Cardiac septum (tissue), 1 donor: ENCODE results near the gene MRPS22. TPM values are rescaled to one million over a fixed set of nuclear protein-coding genes. Genes with fewer than 3 reads are reported as not detected.

ENCODE experiments used
- DNase-seq: peaks from one replicate; pipeline ENCODE4 v3.0.0-alpha.2; 2020; ENCODE audit warnings: low spot score
- intact Hi-C: fragments of 100-400 bp; cut with DNase I; formaldehyde crosslinking; loops from one replicate; pipeline ENCODE4 v1.14.0; 2022
- total RNA-seq: library from RNA; stranded (reverse); fragmentation: NEBNext Ultra II Directional; extraction: Animal tissue kit (Norgen Biotek cat#: 25700); gene quantifications from one replicate; pipeline ENCODE4 v1.2.1, GENCODE V29; 2021
- donor health status: DM: no; HTN: no; CAD: no.

The MRPS22 gene
- total RNA-seq, 1 donor from 2014 or later, result 67.6 TPM

DNA sequence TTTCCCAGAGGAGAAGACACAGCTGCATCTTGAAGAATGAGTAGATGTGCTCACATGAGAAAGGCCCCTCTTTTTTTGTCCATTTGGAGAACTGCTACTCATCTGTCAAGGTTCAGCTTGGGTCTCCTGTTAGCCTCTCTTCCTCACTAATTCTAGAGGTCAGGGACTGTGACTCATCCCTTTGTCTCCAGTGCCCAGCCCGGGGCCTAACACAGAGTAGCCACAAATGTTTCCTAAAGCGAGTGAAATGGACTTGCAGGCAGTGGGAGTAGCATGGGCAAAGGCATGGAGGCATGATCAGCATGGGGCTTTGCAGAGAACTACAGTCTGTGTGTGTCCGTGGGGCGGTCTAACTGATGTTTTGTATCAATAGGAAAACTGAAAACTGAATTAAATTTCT is 33.9 kb upstream of the MRPS22 start:
- intact Hi-C loops, result no loop called here

DNA sequence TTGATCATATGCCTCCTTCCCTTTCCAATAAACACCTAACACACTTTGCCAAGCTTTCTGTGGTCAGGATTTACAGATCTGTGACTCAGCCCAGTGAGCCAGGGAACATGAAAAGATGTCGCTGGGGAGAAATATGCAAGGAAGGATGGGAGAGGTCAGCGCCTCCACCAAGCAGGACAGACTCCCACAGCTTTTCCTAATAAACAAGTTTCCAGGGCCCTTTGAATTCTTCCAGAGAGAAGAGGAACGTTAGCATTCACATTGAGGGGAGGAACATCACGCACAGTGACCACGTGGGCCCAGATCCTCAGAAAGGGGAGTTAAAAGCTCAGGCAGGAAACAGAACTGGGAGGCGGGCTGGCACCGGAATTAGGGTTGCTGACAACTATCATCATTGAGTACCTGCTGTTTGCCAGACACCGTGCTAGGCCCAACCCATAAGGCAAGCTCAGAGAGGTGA is 33.3 kb upstream of the MRPS22 start:
- intact Hi-C loops, result no loop called here
- no peak for DNase-seq

More for the DNA sequence above, 33.9 kb upstream of the MRPS22 start:
- DNase-seq, result no peak

DNA sequence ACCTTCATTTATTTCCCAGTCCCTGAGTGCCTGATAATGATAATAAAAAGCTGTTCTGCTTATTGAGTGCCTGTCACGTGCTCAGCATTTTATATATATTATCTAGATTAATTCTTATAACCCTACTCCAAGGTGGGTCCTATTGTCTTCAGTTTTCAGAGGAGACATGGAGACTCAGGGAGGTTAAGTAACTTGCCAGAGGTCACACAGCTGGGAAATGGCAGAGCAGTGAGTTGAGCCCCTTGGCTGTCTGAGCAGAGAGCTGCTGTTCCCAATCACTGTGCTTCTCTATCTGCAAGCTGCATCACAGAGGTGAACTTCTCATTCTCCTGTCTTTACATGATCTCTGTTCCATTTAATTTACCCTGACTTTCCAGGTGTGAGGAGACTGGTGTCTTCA is 32.3 kb upstream of the MRPS22 start:
- intact Hi-C loops, result no loop called here
- no peak for DNase-seq

DNA sequence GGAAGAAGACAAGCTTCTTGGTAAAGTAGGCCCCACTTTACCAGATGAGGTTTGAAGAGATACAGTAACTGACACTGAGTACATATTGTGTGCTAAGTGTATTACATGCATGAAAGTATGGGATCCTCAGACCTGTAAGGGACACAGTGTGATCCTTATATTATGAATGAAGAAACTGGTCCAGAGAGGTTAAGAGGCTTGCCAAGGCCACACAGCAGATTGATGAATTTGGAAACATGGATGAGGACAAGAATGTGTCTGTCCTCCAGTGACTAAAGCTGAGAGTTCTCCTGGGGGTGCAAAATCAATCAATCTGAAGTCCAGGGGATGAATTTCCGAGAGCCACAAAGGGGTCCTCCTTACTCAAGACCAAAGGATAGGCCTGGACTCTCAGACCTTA is 31.4 kb upstream of the MRPS22 start:
- peak; percentile 17 for DNase-seq
- intact Hi-C loops, result no loop called here

DNA sequence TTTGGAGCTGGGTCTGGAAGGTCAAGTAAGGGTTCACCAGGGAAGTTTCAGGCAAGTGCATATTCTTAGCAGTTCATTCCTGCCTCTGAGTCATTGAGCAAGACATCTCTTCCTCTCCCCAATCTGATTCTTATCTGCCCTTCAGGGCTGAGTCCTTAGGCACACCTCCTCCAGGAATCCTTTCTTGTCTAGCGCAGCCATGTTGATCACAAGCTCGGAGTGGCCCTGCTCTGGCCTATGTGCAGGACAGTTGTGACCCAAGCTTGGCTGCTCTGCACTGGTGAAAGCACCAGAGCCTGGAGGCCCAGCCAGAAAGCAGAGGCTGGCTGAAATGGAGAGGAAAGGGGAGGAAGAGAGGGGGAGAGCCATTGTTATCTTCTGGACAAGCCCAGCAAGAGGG is 30.9 kb upstream of the MRPS22 start:
- DNase-seq, result peak; percentile 72
- intact Hi-C loops, result no loop called here

DNA sequence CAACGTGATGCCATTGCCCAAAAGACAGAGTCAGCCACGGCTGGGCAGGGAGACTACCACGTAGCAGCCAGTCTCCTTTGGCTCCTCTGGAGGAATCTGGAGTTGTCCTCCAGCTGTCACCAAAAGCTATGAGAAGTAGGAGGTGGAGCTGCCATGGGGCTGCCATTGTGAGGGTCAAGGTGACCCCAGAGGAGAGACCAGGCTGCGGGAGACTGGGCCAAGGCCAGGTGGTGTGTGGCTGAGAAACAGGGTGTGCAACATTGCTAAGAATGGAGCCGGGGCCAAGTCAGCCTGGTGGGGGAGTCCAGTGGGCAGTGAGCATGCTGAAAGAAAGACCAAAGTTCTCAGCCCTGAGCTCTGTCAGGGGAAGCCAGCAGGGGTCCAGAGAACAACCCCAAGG is 29.9 kb upstream of the MRPS22 start:
- intact Hi-C loops, result no loop called here
- peak; percentile 66 for DNase-seq

DNA sequence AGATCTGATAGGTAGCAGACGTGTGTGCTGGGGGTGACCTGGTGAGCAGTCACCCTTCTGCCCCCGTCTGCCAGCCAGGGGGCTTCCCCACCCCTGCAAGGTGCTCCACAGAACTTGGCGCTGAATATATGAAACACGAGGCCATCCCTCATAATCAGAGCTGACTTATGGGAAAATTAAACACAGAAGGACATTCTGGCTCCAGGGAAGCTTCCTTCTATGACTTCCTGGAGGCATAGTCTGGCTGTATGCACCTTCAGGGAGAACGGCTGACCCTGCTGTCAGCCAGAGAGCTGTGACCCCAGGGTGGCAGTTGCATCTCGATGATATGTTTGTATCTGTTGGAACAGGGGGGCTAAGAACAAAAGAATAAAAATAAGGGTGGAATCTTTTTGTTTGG is 26.6 kb upstream of the MRPS22 start:
- intact Hi-C loops, result no loop called here
- DNase-seq, result peak; percentile 33

DNA sequence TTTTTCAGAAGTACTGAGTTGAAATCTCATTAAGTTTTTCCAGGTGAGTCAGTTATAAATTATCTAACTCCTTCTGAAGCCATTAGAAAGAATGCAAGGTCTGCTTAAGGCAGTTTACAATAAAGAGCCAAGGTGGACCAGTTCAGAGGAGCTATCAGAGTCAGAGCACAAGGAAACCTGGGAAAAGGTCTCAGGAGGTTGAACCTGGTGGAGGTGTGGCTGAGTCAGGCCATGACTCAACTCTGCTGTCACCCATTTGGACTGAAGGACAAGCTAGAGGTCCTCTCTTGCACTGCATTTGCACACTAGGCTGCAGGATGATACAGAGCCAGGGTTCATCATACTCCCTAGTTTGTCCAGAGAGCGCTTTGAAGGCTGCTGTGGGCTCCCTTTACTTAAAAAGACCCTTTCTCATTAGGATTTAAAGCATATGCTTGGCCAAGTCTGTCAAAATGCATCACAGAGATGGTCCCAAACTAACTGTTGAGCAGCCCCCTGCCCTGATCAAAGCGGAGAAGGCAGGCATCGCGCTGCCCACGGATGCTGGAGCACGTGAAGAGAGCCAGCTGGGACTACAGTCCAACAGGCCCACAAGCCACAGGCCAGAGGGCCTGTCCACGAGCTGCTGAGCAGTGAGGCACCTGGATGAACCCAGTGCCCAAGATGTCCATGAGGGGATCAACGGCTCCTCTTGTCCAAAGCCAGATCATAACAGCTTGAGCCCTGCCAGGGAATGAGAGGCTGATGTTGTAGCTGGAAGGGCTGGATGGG is 26.0 kb upstream of the MRPS22 start:
- intact Hi-C loops, result no loop called here
- peak; percentile 67 for DNase-seq

DNA sequence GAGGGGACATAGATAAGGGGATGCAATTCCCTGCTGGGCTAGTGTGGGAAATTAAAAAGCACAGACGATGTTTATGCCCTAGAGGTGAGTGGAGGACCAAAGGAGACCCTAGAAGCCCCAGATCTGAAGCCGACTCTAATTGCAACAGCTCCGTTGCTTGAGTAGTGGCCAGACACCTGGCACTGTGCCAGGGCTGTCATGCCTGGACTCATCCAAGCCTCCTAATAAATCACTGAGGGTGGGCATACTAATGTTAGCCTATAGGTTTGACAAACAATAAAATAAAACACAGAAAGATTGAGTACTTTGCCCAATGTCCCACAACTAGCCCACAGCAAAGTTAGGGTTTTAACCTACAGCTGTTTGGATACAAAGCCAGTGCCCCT is 25.4 kb upstream of the MRPS22 start:
- intact Hi-C loops, result no loop called here
- DNase-seq, result peak; percentile 35

DNA sequence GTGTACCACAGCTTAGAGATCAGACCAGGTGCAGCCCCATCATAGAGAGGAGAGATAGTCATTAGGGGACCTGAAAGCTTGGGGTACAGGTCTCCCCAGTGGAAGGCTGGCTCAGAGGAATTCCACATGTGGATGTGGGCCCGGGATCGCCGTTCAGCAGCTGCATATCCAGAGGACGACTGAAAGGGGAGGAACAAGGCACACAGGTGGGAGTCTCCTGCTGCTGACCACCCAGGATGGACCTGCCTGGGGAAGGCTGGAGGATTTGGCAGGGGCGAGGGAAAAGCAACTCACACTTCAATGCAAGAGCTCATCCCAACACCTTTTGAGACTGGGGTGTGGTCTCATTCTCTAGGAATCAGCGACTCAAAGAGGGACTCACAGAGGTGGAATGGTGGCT is 25.0 kb upstream of the MRPS22 start:
- intact Hi-C loops, result no loop called here

DNA sequence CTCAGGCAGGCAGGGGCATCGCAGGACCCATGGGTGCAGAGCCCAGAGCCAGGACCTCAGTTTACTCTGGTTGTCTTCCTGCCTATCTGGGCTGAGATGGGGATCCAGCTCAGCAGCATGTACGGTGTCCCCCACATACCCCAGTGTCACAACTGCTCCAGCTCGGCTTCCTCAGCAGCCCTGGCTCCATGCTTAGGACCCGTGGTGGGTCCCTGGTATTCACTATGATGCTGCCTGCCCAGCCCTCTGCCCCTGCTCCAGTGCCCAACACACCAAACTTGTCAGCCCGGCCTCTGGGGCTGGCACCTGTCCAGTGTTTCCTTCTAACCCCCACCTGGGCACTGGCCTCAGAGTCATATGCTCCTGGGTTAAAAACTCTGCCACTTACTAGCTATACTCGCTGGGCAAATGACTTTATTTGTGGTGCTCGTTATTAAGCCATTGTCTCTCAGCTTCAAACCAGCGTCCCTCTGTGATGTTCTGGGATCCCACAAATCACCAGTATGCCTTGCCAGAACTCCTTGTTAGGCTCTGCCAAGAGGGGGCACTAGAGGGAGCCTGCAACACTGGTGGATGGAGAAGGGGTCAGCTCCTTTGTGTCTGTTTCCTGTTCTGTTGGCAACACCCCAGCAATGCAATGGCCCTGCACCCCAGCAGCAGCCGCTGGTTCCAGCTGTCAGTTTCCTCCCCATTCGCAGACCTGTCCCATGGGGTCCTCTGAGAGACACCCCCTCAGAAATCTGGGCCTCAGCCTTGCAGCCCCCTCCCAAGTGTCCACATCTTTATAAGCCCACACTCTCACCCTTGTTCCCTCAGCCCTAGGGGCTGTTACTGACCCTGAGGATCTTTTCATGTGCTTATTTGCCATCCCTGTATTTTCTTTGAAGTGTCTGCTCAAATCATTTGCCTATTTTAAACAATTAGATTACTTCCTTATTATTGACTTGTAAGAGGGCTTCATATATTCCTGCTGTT is 24.1 kb upstream of the MRPS22 start:
- intact Hi-C loops, result no loop called here
- peak; percentile 65 for DNase-seq

More for the DNA sequence above, 25.0 kb upstream of the MRPS22 start:
- DNase-seq, result peak; percentile 19

DNA sequence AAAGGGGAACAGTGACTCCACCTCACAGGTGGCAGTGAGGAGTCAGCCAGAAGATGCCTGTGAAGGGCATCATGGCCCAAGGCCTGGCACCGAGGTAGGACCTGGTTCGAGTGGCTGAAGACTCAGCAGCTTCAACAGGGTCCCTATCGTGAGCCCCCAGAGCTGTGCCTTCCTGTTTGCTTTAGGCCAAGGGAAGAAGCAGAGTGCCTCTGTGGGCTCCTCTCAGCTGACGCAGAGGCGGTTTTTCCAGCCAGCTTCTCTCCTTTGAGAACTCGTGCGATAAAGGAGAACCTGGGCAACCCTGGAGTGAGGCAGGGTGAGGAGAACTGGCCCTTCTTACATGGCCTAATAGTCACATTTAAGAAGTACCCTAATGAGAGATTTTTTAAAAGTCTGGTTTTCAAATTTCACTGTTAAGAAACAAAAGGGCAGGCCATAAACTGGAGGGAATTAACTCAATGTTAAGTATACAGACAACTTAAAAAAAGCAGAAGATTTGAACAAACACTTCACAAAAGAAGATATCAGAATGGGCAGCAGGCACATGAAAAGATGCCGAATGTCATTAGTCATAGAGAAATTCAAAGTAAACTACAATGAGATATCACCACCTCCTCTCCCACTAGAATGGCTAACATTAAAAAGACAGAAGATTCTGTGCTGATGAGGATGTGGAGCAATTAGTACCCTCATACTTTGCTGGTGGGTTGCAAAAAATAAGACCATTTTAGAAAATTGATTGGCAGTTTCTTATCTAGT is 23.1 kb upstream of the MRPS22 start:
- DNase-seq, result peak; percentile 36
- intact Hi-C loops, result no loop called here

DNA sequence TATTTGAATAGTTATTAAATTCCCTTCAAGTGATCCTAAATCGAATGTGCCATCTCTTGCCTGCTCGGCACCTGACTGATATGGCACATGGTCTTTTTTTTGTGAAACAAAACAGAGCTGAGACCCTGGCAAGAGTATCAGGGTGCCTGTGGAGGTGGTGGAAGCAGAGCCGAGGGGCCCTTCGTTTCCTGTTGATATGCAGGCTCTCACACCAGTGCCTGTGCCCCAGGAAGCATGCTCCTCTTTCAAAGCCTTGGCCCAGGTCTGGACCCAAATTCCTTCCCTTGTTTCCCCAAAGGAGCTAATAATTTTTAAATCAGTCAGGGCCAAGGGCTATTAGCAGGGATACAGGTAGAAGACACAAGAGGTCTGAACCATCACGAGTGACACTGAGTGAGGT is 21.5 kb upstream of the MRPS22 start:
- intact Hi-C loops, result no loop called here

DNA sequence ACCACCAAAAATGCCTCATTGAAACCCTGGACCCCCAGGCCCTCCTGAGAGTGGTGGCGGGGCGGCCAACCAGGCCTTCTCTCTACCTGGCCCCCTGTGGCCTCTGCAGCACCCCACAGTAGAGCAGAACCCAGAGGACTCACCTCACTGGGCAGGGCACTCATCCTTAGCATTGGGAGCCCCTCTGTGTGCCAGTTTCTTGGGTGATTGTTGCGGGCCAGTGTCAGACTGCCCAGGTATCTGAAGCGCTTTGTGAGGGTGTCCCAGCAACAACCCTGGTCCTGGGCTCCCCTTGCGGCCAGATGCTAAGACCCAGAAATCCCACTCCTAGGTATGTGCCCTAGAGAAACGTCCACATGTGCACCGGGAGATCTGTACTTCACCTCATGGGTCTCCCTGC is 20.7 kb upstream of the MRPS22 start:
- DNase-seq, result peak; percentile 53
- intact Hi-C loops, result no loop called here

More for the DNA sequence above, 21.5 kb upstream of the MRPS22 start:
- peak; percentile 39 for DNase-seq

DNA sequence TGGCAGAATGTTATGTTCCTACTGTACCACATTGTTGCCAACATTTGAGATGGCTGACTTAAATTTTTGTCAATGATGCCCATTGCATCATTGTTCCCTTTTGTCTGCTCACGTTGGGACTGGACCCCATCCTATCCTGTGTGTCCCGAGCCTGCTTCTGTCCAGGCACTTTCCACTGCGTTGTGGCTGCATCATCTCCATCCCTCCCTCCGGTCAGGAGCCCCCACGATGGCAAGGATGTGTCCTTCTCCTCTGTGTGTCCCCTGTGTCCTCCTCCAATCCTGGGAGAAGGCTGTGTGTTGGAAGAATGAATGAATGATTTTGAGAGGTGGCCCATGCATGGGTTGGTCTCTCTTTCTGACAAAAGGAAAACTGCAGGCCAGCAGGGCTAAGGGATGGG is 19.4 kb upstream of the MRPS22 start:
- intact Hi-C loops, result no loop called here
- no peak for DNase-seq

DNA sequence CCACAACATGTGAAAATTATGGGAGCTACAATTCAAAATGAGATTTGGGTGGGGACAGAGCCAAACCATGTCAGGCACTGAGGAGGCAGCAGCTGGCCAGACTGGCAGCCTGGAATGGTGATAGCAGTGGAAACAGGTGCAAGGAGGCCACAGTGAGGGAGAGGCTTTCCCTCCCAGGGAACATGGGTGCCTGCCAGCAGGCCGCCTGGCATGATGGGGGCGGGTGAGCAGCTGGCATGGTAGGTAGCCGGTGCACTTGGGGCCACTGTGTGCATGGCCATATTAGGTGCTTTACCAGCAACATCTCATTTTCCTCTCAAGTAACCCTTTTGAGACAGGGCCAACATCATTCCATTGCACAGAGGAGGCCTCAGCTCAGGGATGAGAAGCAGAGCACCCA is 18.3 kb upstream of the MRPS22 start:
- DNase-seq, result peak; percentile 59
- intact Hi-C loops, result no loop called here

DNA sequence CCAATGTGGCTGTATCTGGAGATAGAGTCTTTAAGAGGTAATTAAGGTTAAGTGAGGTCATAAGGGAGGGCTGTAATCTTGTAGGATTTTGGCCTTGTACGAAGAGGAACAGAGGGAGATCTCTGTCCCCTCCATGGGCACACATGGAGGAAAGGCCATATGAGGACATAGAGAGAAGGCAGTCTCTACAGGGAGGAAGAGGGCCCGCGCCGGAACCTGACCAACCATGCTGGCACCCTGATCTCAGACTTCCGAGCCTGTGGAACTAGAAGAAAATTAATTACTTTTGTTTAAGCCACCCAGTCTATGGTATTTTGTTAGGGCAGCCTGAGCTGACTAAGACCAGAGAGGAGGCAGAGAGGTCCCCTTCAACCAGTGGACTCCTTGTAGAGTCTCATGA is 17.7 kb upstream of the MRPS22 start:
- intact Hi-C loops, result no loop called here
- DNase-seq, result peak; percentile 19

DNA sequence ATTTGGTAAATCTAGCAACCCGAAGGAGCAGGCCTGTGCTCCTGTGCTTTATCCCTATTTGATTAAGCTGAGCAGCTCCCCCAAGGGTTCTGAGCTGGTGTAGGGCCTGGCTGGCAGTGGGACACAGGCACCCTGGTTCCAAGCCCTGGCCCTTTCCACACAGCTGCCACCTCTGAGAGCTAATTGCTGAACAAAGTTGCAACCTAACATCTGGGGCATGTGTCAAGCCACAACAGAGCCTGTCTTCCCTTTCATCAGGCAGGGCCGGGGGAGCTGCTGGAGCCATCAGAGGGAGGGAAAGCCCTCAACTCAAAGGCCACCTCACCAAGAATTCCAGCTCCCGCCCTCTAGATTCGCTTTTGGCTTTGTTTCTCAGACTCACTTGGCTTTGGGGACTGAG is 17.1 kb upstream of the MRPS22 start:
- intact Hi-C loops, result no loop called here
- peak; percentile 64 for DNase-seq

DNA sequence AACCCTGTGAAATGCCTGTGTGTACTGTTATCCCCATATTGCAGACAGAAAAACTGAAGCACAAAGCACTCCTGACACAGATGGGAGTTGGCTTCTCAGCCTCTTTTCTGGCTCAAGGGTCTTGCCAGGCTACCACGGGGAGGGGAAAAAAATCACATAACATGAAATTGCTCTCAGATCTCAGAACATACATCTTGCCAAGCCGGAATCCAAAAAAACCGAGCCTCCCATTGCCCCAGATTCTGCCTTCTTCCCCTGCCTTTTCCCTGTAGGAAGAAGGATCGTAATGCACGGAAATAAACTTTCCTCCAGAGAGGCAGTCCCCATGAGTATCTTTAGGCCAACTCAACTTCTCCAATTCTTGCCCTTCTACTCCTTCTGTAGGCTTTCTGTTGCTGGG is 16.6 kb upstream of the MRPS22 start:
- intact Hi-C loops, result no loop called here
- DNase-seq, result no peak

DNA sequence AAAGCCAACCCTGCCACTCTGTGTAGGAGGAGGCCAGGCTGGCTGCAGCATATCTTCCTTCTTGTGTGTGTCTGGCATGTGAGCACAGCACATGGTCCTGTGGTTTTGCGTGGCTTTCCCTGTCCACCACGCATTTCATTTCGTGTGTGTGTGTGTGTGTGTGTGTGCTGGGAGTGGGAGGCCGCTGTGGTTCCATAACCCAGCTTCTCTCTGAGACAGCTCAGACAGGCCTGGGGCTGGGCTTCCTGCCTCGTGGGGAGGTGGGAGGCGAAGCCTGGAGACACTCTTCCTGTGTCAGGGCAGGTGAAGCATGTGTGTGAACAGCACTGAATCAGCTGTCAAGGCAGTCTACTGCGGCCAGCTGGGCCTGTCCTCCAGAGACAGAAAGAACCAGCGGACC is 16.0 kb upstream of the MRPS22 start:
- intact Hi-C loops, result loop anchor here (2.0 kb wide), 1 partner anchor 215 kb away; no protein-coding TSS in a partner anchor
- no peak for DNase-seq
